ENCODE data around the gene FNDC3B. TPM values are rescaled to one million over a fixed set of nuclear protein-coding genes. Genes with fewer than 3 reads are reported as not detected.
A peak's percentile ranks its signal among the peaks of the same experiment; 100 is the strongest.

Gene FNDC3B
- total and polyA plus RNA-seq, 2 of the 8 experiments (the other 6 are each of a cell fraction or from before 2014, with no cell fraction given): 14.1 to 44.4 TPM

DNA sequence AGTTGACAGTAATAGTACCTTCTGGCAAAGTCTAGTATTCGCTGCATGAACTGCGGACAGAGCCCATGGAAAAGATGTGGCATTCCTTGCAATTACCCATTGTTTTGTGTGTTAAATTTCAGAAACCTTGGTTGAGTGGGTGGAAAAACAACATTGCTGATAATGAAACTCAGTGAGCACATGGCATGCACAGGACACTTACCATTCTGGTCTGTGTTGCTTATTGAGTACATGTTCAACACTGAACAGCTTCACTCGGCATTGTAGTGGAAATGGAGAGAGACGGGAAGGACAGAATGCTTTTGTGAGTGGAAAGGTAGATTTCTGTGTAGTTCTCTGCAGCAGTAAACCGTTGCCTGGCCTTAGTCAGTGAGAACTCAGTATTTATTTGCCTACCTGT lies 165.3 kb downstream of the FNDC3B start:
- Histone ChIP-seq H2BK12ac (ENCODE audit: low read depth, low read length) (no peak overlapping the region), H3K4ac (replicated peaks; ENCODE audit: insufficient read length, low read depth, low read length) (no peak overlapping the region), H3K4me2 (ENCODE audit: insufficient read depth in 1 of 2, low read depth in 2 of 2, low read length in 2 of 2) (no peak overlapping the region), H3K14ac (ENCODE audit: insufficient read length) (no peak overlapping the region), H2BK15ac (ENCODE audit: low read length) (no peak overlapping the region), H3K27me3 (replicated peaks in 1 of 4; ENCODE audit: control insufficient read depth in 3 of 4, extremely low read depth in 1 of 4, insufficient read depth in 3 of 4, low read length in 3 of 4) (no peaks in the 10 kb centered on the region), H2AK5ac (ENCODE audit: low read depth, low read length) (no peak overlapping the region), H3K79me1 (ENCODE audit: low read depth, low read length) (peaks cover 2% of the 10 kb centered on the region; the same call in 1 of the 2 replicates), H3K4me1 (replicated peaks in 1 of 4; ENCODE audit: control insufficient read depth in 3 of 4, insufficient read depth in 4 of 4, low read length in 3 of 4) (peaks cover 3 to 24% (median 13%) of the 10 kb centered on the region in 4 experiments), H4K91ac (replicated peaks; ENCODE audit: insufficient read length, low read length) (peak overlapping the region; percentile 66), H4K5ac (ENCODE audit: insufficient read length, low read depth, low read length) (no peak overlapping the region), H3K23me2 (ENCODE audit: low read depth, low read length) (no peaks in the 10 kb centered on the region), H4K8ac (ENCODE audit: extremely low read depth, insufficient read depth, low read length) (no peak overlapping the region), H3K9ac (replicated peaks in 1 of 4; ENCODE audit: extremely low read depth in 1 of 4, low read depth in 3 of 4, low read length in 3 of 4) (no peak overlapping the region), H3K23ac (ENCODE audit: insufficient read length) (no peak overlapping the region), H3K36me3 (ENCODE audit: control insufficient read depth in 2 of 4, insufficient read depth in 4 of 4, low read length in 3 of 4) (peaks cover 0 to 6% (median 2%) of the 10 kb centered on the region in 4 experiments; a peak in 1 of 8 replicates), H3K9me3 (ENCODE audit: insufficient read depth in 2 of 2, low read depth in 1 of 2, low read length in 1 of 2) (peaks cover 5% of the 10 kb centered on the region in 2 experiments; a peak in 2 of 4 replicates), H3K18ac (ENCODE audit: extremely low read depth, low read length) (no peak overlapping the region), H3K4me3 (ENCODE audit: extremely low read depth in 1 of 4, insufficient read depth in 2 of 4, low read depth in 3 of 4, low read length in 4 of 4) (no peak overlapping the region), H2BK20ac (ENCODE audit: low read length) (no peak overlapping the region), H4K20me1 (replicated peaks in 1 of 2; ENCODE audit: control insufficient read depth in 1 of 2, insufficient read depth in 2 of 2, low read length in 2 of 2) (peaks cover 4 to 7% of the 10 kb centered on the region in 2 experiments), H3K79me2 (ENCODE audit: control insufficient read depth in 1 of 2, insufficient read depth in 2 of 2, low read length in 2 of 2) (peaks cover 3 to 69% of the 10 kb centered on the region in 2 experiments; a peak in 2 of 4 replicates), H2BK5ac (ENCODE audit: low read depth, low read length) (no peak overlapping the region), H2BK120ac (replicated peaks; ENCODE audit: low read depth, low read length) (no peak overlapping the region), H2AFZ (ENCODE audit: low read length) (no peak overlapping the region), H3K27ac (ENCODE audit: low read depth, low read length) (no peak overlapping the region), H3K56ac (replicated peaks; ENCODE audit: insufficient read length, low read depth, low read length) (no peak overlapping the region)
- ChIA-PET POLR2A (ENCODE audit: partially characterized antibody) (no interaction called here), CTCF (ENCODE audit: partially characterized antibody) (no interaction called here)
- 94% methylated on average over 5 of the region's 5 CpGs; no CpG with 5 or more reads in 1 of the 2 experiments for WGBS, 2 experiments (ENCODE audit: extremely low coverage in 1 of 2, insufficient coverage in 1 of 2, insufficient read length in 1 of 2, insufficient replicate concordance in 2 of 2, low coverage in 1 of 2, low lambda C conversion rate in 2 of 2, missing lambda C conversion rate in 1 of 2)
- FAIRE-seq (no peak), DNase-seq (ENCODE audit: low read depth in 1 of 2, low spot score in 2 of 2) (no peak)
- TF ChIP-seq, protein P1, sequence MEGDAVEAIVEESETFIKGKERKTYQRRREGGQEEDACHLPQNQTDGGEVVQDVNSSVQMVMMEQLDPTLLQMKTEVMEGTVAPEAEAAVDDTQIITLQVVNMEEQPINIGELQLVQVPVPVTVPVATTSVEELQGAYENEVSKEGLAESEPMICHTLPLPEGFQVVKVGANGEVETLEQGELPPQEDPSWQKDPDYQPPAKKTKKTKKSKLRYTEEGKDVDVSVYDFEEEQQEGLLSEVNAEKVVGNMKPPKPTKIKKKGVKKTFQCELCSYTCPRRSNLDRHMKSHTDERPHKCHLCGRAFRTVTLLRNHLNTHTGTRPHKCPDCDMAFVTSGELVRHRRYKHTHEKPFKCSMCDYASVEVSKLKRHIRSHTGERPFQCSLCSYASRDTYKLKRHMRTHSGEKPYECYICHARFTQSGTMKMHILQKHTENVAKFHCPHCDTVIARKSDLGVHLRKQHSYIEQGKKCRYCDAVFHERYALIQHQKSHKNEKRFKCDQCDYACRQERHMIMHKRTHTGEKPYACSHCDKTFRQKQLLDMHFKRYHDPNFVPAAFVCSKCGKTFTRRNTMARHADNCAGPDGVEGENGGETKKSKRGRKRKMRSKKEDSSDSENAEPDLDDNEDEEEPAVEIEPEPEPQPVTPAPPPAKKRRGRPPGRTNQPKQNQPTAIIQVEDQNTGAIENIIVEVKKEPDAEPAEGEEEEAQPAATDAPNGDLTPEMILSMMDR (IDR thresholded peaks at IDR 0.05; ENCODE audit: control extremely low read depth in 1 of 3, insufficient read depth in 1 of 3, low read depth in 1 of 3, low read length in 3 of 3): no peak
- TF ChIP-seq RNF2 (IDR thresholded peaks at IDR 0.05; ENCODE audit: borderline replicate concordance, low read depth, low read length, missing control alignments, poor library complexity, severe bottlenecking): no peak
